ENCODE results near the gene LMO3.
A peak's percentile ranks its signal among the peaks of the same experiment; 100 is the strongest.

Gene LMO3

DNA sequence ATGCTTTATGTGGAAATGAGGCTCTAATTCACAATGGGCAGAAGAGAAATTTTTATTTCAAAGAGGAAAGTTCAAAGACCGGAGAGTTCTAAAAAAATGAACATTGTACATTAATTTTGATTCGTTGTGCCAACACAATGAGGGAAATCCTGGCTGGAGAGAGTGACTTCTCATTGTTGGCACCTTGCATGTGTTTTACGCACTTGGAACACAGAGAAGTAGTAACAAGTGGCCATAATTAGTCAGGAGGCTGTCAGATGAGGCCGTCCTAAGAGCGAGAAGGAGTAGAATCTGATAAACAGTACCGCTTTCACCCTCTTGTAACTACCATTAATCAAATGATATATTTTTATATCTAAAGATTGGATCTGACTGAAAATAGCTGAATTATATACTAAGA is 6.9 kb downstream of the LMO3 start:
- DNase-seq, result no peak

DNA sequence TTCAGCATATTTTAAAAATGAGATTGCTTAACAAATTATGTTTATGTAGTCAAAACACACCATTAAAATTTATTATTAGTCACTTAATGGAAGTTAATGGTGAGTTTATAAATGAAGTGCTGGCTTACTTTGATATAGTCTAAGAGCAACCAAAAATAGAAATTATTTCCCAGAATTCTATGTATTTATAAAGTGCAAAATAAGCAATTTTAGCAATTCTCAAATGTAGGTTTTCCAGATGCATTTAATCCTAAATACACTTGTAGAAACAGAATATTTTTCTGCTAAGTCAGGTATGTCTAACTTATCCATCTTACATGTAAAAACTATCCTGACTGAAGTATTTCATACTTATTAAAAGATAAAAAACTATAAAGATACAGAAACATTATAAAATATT is 11.2 kb downstream of the LMO3 start:
- no peak for DNase-seq

DNA sequence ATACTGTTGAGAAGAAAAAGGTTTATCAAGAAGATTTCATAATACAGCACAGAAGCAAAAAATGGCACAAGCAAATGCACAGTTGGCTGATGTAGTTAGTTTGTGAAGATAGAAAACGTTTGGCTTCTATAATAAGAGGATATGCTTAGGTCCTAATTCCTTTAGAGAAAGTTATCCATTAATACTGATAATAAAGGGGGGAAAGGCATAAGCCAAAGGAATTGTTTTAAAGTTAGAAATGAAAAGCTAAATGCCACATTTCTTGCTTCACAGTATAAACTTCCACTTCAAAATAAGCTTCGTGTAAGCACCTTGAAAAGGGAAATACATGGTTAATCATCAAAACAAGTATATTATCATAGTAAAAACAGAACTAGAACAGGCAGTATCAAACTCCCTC is 12.4 kb downstream of the LMO3 start:
- no peak for DNase-seq

DNA sequence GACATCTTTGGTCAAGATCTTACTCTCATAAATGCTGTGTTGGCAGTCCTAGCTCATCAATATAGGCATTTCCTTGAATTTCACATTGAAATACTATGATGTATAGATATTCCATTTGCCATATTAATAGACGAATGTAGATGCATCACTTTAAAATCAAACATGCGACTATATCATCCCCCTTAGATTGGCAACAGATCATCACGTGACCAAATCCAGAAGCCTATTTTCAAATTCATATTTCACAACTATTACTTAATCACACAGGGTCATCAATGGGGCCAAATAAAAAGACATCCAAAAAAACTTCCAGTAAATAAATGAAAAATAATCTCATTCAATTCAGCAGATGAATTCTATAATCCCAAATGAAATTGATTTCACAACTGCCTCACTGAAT is 15.3 kb downstream of the LMO3 start:
- no peak for DNase-seq

DNA sequence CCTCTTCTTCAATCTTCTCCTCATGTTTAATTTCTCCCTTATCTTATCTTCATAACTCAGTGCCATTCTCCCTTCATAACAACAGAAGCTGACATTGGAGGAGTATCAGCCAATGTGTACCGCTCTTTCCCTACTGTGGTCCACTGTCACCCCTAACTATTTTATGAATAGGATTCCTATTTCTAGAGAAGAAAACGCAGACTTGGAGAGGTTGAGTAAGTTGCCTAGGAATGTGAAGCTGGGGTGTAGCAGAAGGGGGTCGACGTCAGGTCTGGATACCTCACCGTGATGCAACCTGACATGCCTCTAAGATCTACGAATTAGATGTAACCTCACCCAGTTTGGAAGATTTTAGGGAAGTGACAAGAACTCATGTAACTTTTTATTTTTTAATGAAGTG is 17.1 kb downstream of the LMO3 start:
- DNase-seq, result no peak

DNA sequence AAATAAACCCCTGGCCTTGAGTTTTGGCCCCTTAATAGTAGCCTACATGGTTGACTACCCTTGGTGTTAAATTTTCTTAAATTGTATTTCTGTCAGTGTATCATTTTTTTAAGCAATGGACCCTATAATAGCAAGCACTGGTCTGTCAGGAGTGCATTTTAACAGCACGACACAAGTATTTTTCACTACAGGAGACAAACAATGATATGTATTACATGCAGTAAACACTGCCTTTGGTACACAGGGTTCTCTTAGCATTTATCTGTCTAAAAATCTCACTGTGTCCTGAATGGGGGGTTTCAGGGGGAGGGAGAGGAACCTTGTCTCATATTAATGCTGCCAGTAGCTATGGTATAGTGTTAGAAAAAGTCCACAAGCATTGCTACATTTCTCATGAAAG is 18.4 kb downstream of the LMO3 start:
- DNase-seq, result no peak

DNA sequence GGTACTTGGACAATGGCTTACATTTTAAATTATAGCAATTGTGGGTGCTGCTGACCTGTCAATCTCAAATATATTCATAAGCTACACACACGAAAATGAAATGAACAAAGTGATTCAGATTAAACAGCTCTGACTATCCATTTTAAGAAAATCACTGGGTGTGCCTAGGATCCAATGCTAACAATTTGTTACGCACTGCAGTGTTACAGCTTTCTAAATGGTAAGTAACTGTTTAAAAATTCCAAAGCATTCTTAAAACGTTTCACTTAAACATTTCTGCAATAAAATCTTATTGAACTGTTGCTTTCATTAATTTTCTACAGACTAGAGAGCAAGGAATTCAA is 18.9 kb downstream of the LMO3 start:
- DNase-seq, result no peak

DNA sequence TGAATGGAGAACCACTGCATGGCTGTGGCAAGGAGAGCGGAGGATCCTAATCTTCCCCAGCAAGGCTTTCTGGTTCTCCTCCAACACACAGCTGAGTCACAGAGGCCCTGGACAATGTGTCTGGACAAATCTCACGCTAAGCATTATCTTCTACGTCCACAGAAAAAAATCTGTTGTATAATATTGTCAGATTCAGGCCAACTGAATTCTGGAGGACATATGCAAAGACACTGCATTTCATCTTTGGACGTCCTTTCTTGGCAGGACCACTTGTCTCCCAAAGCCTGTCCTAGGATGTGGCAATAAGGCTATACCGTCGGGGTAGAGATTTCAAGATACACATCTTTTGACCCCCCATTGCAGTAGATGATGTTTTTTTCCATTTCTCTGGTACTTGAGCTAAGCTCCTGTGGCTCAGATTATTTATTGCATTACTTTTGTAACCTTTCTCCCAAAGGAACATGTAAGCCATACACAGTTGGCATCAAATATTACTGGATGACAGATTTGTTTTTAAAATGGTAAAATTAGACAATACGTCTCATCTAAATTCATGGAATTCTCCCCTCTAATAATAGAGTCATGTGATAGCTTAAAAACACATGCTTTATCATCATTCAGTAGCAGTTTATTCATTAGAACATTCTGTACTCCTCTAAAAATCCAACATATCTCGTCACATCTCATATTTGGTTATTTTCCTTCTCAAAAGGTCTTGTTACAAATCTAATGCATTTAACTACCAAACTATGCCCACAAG is 19.4 kb downstream of the LMO3 start:
- no peak for DNase-seq

DNA sequence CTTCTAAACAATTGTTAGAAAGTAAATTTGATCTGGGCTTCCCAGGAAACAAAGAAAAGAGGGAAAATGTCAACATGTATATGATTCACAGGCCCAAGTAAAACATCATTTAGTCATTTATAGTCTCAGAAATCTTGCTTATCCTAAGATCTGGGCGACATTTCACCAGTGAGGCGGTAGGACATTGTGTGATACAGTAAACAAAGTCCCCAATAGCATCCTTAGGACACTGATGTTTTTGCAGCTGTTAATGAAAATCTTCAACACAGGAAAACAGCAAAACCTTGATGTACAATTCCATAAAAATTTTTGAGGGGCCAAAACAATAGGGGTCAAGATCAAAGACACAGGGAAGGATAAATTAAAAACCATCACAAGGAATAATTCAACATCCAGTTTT is 20.2 kb downstream of the LMO3 start:
- DNase-seq, result no peak

DNA sequence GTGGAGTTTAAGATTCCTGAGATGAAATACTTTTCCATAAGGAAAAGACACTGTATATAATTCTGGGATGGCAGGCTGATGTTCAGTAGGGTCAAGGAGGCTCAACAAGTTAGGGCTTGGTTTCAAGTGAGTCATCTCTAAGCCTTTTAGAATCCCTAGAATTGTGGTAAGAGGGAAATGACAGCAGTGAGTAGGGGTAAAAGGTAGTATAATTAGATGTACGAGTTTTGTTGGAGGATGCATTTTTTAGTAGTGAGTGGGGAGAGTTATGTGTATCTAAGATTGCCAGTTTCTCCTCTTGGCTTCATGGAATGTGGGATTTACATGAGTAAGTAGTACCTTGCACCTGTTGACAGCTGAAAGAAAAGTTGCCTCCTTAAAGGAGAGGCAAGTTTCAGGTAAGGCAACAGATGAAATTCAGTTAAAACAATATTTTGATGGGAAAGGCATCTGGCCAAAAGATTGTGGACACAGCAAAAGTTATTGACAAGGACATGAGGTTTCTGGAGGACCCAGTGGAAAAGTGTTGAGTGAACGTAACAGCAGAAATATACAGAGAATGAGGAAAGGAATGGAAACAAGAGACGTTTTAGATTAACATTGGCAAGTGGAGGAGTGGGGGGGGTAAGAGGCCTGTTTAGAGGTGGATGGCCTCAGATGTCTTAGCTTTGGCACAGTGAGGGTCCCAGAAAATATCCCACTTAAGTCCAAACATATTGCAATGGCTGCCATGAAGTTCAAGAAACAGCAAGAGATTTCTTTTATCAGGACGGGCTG is 21.8 kb downstream of the LMO3 start:
- no peak for DNase-seq

DNA sequence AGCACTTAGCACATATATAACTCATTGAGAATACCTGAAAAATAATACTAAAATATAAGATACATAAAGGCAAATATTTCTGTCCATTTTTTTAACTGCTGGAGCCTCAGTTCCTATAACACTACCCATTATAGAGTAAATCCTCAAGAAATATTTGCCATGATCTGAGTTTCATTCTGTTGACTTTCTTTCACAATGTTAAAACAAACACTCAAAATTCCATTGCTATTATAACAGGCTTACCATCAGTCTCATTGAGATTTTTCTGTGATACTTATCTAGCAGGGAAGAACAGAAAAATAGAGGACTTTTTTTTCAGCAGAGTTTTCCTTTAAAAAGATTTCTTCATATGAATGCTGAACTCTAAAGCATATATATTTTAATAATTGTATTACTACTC is 24.5 kb downstream of the LMO3 start:
- no peak for DNase-seq

DNA sequence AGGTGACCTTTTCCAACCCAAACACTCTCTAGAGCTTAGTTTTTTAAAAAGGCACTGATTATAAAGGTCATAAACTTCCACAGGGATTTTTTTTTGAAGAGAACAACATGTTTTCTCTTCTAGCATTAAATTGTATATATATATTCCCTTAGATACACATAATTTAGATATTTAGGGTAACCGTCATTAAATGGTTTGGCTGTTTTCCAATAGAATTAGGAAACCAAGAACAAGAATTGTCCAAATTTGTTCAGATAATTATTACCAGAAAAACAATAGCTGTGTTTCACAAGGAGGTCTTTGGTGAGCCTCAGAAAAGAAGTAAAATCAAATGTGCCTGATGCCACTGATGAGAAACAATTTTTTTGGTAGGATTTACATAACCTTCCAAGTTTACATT is 26.9 kb downstream of the LMO3 start:
- no peak for DNase-seq

DNA sequence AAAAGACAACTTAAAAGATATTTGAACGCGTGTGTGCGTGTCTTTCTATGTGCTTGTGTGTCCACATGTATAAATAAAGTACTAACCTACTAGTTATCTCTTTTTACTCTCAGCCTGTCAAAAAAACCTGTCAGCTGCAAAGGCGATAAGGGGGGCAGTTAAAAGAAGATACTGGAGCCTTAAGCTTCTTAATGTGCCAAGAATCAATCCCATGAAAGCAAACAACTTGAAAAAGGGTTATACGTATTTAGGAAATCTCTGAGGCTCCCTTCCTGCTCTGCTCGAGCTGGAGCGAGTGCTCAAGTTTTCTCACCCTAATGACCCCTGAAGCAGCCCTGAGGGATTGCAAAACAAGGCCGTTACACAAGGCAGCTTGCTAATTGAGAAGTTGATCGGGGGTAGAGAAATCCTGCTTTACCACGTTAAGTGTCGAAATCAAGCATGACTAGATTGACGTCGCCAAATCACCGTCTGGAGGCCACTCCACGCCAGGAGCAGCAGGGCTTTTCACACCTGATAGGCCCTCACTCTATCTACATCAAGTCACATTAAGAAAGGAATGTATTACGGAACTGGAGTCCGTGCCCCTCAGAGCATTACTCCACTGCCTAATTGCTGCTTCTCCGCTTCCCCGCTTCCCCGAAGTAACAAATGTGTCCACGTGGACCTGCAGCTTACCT is 32.4 kb downstream of the LMO3 start:
- no peak for DNase-seq

DNA sequence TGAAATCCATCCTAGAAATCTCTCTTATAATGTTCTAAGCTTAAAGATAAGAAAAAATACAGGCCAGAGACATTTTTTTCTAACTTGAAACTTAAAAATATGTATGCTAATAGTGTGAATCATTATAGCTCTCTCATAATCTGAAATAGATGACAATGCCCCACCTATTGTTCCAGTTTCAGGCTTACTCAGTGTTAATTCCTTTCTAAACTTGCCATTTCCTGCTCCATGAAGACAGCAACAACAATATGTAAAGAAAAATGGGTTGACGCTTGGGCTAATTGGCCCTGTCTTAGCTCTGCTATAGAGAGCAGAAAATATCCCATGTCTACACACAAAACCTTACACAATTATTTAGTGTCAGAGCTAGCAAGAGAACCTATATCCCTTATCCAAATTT is 37.1 kb downstream of the LMO3 start:
- DNase-seq, result no peak

DNA sequence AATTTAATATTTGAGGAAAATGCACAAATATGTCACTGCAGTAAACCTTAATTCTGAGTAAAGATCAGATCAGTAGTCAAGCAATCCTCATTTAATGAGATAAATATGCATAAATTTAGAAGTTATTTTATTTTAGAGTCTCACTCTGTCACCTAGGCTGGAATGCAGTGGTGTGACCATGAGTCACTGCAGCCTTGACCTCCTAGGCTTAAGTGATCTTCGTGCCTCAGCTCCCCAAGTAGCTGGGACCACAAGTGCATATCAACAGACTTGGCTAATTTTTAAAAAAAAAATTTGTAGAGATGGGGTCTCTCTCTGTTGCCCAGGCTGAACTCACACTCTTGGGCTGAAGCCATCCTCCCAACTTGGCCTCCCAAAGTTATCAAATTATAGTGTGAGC is 41.3 kb downstream of the LMO3 start:
- DNase-seq, result no peak

DNA sequence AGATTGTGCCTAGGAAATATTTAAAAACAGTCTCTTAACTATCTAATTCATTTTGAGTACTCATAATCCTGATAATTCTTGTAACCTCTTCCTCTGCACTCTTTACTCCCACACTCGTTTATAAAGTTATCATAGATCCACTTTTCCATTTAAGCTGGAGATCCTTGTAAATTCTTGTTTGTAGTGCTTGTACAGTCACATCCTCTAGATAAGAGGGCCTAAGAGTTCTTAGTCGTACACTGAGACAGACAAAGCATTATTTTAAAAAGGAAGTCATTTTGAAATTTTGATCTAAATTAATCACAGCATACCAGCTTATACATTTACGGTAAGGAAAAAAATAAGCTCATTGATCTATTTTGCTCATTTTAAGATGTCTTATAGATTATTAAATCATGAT is 42.5 kb downstream of the LMO3 start:
- DNase-seq, result no peak

DNA sequence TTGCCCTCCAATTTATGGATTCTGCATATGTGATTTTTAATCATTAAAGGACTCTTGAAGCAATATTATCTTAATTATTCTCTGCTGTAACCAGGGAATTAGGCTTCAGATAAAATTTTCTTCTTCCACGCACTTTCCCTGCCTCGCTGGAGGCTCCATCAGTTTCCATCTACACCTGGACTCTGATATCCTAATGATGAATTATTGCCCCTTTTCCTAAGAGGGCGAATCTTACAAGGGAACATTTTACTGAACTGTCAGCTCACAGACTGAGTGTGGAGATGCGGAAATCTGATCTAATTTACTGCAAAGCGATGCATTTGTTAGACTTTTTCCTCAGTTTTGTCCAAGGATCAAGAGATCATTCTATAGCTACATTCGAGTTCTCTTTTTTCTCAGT is 43.0 kb downstream of the LMO3 start:
- DNase-seq, result no peak

DNA sequence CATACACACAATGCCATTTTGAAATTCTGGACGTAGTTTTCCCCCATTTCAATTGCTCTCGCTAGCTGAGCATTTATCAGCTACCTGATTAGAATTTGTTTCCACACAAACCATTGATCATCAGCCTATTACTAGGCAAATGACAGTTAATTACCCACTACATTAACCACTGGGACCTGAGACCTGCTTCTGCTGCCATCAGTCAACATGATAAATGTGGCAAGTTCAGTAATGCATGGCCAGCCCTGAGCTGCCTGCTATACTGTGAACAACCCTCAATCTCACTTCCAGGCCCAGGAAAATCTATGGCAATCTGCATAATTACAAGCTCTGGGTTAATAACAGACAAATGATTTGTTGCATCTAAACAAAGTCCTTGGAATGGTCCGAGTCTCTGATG is 43.5 kb downstream of the LMO3 start:
- DNase-seq, result no peak

DNA sequence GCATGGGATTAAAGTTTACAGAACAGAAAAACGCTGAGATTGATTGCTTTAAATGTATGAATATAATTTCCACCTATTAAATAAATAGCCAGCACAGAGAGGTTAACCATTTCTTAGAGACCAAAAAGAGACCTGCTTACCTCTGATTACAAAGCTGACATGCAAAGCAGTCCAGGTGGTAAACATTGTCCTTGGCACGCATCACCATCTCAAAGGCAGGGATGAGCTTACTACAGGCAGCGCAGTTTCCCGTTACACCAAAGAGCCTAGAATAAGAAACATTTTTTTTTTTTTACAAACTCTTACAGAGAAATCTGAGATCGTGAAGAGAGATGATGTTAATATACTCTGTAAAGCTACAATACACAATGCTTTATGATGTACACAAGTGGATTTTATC is 45.7 kb downstream of the LMO3 start:
- no peak for DNase-seq

DNA sequence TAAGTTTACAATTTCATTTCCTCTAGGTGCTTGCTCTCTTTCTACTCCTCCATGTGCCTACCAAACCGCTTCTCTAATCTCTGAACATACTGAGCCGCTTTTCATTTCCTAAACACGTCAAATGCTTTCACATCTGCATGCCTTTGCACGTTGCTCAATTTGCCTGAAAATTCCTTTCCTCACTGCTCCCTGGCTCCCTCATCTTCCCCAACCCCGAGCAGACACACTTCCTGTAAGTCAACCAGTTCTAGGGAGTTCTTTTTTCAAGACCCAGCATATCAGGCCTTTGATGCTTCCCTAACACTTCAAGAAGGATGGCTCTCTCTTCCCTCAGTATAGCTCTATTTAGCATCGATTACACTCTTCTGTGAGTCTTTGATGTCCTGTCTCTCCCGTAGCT is 50.3 kb downstream of the LMO3 start:
- DNase-seq, result peak; percentile 5

DNA sequence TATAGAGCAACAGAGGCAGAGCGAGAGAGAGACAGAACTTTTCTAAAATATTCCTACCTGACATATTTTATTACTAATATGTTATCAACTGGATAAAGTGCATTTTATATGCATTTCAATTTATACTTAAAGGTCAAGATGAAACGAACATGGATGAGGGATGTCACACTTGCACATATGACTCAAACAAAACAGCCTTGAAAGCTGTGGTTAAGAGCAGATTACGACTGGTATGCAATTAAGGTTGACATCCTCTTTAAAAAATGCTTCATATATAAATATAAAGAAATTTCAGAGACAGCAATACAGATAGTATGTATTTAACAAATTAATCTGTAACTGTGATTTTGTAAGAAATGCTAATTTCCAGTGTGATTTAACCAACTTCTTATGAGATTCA is 52.5 kb downstream of the LMO3 start:
- DNase-seq, result peak; percentile 19

DNA sequence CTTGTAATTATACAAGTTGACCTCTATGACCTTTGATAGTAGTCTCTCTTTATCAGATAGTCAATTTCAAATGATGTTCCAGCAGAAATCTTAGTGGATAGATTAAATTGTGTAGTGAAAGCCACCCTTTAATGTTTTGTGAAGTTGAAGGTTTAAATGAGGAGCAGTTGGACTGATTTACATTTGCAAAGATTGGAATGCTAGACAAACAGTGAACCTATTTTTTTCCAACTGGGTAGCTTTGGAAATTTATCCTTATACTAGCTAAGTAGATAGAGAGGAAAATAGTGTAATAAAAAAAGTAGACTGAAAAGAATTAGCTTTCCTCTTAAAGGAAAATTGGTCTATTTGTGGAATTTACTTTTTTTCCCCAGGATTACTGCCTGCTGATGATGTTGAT is 53.7 kb downstream of the LMO3 start:
- no peak for DNase-seq

DNA sequence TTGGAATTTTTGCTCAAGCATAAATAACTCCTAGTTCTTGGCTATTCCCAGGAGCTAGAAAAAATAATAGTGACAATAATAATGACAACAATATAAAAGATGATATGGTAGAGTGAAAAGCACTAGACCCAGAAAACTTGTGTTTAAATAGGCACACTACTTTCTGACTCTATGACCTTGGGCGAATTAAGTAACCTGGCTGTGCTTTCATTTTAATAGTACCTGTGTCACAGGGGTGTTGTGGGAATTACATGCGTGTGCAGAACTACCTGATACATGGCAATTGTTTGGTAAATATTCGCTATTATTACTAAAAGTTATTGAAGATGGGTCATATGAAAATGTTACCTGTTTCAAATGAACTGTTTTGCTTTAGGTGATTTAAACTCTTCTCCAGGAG is 60.1 kb downstream of the LMO3 start:
- no peak for DNase-seq

DNA sequence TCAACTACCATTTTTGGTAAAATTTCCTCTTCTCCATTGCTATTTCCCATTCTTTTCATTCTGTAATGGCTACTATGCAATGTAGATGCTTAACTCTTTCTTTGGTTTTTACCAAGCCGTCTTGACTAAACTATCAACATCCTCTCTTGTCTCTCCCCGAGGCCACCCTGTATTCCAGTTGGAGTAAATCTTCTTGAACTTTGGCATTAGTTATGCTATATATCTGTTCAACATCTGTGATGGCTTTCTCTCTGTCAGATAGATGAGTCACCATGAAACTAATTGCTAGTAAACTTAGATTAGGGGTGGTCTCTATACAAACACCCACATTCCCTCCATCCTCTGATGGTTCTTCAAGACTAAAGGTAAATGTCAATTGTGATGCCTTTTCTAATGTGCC is 63.4 kb downstream of the LMO3 start:
- DNase-seq, result no peak

Measured in fibroblast of skin of back (primary cell).